ENCODE data around the gene GABRA5.

DNA sequence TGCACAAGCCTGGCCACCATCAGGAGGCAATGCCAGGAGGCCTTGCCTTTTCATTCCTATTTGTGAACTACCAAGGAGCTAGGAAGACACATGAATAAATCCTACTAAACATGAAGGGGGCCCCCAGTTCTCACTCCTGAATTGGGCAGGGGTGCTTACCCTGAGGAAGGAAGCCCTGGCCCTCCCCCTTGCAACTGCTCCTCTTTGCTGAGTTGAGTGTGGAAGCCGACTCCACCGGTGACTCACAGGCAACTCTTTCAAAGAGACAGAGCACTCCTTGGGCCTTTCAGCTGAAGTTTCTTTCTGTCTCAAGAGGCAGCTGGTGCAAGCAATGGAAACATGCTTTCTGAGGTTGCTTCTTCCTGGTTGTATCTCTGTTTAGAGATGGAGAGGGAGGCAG is 105.8 kb downstream of the GABRA5 start:
- TF ChIP-seq, protein P1, sequence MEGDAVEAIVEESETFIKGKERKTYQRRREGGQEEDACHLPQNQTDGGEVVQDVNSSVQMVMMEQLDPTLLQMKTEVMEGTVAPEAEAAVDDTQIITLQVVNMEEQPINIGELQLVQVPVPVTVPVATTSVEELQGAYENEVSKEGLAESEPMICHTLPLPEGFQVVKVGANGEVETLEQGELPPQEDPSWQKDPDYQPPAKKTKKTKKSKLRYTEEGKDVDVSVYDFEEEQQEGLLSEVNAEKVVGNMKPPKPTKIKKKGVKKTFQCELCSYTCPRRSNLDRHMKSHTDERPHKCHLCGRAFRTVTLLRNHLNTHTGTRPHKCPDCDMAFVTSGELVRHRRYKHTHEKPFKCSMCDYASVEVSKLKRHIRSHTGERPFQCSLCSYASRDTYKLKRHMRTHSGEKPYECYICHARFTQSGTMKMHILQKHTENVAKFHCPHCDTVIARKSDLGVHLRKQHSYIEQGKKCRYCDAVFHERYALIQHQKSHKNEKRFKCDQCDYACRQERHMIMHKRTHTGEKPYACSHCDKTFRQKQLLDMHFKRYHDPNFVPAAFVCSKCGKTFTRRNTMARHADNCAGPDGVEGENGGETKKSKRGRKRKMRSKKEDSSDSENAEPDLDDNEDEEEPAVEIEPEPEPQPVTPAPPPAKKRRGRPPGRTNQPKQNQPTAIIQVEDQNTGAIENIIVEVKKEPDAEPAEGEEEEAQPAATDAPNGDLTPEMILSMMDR (conservative IDR thresholded peaks at IDR 0.05 in 1 of 2, IDR thresholded peaks at IDR 0.05 in 1 of 2; ENCODE audit: low read depth in 1 of 2, low read length in 2 of 2) = no peak
- no peak for TF ChIP-seq EZH2 (IDR thresholded peaks at IDR 0.05; ENCODE audit: low read length, missing control alignments)
